Measurements from ENCODE around the gene SDC1.

The SDC1 gene

DNA sequence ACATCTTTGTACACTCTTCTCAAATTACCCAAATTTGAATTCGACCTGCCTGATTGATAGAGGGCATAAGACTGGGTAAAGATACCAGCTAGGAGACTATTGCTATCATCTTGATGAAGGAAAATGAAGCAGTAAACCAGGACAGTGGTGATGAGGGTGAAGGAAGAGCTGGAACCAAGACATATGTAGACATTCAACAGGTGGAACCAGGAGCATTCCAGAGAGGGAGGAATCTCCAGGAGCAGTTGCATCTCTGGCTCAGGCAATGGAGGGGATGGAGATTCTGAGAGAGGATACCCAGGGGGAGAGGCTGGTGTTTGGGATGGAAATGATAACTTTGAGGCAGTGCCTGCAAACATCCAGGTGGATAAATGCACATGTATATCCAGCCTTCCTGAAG is 41.6 kb downstream of the SDC1 start:
- no peak for DNase-seq (ENCODE audit: low read depth)

DNA sequence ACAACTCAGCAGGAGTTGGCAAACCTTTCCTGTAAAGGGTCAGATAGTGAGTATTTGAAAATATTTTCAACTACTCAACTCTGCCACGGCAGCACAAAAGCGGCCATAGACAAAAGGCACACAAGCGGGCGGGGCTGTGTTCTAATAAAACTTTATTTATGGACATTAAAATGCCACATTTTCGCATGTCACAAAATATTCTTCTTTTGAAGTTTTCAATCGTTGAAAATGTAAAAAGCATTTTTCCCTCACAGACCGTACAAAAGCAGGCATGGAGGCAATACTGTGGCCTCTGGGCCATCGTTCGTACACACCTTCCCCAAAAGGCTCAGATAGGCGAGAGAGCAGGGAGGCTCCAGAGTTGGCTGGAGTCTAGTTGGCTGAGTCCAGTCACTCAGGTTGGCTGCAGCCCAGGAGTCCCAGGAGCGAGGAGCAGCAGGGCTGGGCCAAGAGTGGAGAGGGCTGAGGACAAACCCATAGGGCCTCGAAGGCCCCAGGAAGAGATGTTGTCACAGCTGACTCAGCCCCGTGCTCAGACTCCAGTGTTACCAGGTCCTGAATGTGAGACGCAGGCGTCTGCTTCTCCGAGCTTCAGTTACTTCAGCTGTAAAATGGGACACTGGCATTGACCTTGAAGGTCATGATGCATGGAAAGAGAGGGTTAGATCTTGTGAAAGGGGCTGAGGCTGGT is 42.5 kb downstream of the SDC1 start:
- peak; percentile 80 for DNase-seq (ENCODE audit: low read depth)

DNA sequence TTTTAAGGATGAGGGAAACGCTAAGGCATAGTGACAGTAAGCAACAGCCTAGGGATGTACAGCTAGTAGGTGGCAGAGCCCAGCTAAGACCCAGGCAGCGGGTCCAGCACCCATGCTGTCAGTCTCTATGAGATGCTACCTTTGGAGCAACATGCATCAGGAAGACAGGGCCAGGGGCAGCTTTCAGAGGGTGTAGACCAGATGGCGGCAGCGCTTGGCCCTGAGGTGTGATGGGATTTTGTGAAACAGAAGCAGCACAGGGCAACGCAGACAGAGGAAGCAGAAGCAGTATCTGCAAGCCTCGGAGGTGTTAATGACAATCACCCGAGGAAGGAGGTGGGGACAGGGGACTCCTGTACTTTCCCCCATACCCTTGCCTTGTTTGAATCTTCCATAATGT is 43.2 kb downstream of the SDC1 start:
- no peak for DNase-seq (ENCODE audit: low read depth)

DNA sequence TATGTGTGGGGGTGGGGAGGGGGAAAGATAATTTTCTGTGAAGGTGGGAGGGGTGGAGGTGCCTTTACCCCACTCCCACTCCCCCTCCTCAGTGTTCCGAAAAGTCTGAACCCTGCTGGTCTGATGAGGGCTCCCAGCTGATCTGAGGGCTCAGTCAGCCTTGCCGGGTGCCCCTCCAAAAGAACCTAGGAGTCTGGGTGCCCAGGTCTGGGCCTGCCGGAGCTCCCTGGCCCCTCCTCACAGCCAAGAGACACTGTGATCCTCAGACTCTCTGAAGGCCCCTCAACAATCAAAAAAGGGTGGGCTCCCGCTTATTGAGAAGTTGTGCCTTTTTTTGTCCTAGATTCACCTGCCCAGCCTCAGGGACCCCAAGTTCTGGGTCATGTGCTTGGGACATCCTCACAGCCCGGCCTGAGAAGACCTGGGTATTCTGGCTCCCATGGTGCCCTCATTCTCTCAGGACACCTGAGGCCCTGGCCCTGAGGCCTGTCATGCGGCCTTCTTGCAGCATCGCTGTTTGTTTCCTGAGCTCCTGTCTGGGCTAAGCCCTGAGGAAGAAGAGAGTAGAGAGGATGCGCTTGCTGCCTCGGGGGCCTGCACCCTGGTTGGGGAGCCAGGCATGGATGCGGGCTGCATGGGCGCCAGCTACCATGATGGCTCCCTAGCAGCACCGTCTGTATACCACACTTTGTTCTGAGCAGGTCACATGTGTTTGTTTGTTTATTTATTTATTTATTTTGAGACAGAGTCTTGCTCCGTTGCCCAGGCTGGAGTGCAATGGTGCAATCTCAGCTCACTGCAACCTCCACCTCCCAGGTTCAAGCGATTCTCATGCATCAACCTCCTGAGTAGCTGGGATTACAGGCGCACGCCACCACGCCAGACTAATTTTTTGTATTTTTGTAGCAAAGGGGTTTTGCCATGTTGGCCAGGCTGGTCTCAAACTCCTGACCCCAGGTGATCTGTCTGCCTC is 44.0 kb downstream of the SDC1 start:
- DNase-seq (ENCODE audit: low read depth) = no peak

DNA sequence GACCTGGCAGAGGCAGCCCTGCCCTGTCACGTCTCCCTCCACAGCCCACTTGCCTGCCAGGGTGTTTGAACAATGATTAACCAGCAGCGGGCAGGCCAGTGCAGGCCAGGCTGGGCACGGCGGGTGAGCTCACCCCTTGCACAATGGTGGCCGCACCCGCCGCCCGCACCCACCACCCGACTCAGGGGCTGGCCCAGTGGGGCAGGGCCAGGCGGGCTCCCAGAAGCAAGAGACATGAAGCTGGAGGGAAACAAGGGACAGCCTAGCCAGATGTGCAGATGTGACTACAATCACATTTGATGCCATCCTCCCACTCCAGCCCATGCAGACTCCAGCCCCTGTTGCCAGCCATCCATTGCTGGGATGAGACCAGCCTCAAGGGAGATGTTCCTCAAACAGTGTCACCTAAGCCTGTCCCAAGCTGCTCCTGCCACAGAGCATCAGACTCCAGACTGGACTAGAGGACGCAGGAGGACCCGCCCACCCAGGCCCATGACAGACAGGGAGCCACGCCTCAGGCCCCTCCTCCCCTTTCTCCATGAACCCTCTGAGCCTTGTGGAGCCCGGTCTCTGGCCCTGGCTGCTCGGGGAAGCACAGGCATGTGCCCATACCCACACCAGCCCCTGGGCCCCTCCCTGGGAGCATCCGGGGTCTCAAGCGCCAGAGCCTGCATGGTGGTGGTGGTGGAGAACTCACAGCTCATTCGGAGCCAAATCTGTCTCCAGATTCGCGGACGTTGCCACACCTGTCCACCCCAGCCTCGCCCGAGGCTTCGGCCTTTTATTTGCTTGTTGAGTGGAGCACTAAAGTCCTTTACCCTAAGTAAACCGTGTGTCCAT is 45.0 kb downstream of the SDC1 start:
- DNase-seq (ENCODE audit: low read depth) = no peak

DNA sequence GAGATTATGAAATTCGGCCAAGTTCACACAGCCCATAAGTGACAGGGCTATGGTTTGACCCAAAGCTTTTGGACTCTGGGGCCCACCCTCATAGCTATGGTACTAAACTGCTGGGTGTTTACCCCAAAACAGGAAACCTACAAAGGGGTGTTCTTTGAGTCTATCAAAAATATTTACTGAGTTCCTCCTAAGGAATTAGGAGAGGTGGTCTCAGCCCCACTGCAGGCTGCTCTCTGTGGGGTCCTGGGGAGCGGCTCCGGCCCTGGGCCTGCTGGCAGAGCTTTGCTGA is 45.5 kb downstream of the SDC1 start:
- no peak for DNase-seq (ENCODE audit: low read depth)

DNA sequence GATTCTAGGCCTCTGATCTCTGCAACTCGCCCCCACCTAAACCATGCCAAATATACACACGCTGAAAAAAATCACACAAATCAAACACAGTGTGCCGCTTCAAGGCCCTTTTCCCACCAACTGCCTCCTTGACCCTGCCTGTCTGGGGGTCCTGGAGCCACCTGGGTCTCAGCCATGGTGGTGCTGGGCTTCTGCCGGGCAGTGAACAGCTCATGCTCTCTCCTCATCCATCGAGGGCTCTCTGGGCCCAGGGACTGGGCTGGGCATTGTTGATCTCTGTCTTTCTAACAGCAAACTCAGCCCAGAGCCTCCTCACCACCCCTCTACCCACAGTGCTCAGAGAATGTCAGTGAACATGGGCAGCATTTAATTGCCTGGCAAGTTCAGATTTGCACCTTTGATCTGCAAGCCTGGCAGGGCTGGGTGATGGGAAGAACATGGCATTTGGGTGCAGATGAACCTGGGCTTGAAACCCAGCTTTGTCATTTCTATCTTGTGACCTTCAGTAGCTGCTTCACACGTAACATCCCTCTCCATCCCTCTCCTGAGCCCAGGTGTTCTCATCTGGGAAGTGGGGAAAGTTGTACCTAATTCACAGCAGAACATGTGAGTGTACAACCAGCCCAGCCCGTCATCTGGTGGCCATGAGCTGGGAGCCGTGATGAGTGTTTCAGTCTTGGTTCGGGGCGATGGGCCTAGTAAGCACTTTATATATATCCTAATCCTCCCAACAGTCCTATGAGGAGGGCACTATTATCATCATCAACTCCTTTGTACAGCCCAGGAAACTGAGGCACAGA is 46.1 kb downstream of the SDC1 start:
- DNase-seq (ENCODE audit: low read depth) = no peak

DNA sequence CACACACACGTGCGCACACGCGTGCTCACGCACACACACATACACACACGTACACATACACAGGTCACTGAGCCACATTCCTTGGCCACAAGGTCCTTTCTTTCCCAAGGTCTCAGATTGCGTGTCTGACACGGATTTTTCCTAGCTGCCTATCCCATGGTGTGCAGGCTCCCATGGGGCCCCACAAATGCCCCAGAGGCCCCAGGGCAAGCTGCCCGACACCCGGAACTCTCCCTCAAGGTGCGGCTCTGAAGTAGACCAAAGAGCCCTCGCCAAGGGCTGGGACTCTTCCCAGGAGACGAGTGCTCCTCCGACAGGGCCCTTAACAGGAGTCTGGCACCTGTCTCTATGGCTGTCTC is 46.7 kb downstream of the SDC1 start:
- DNase-seq (ENCODE audit: low read depth) = no peak

DNA sequence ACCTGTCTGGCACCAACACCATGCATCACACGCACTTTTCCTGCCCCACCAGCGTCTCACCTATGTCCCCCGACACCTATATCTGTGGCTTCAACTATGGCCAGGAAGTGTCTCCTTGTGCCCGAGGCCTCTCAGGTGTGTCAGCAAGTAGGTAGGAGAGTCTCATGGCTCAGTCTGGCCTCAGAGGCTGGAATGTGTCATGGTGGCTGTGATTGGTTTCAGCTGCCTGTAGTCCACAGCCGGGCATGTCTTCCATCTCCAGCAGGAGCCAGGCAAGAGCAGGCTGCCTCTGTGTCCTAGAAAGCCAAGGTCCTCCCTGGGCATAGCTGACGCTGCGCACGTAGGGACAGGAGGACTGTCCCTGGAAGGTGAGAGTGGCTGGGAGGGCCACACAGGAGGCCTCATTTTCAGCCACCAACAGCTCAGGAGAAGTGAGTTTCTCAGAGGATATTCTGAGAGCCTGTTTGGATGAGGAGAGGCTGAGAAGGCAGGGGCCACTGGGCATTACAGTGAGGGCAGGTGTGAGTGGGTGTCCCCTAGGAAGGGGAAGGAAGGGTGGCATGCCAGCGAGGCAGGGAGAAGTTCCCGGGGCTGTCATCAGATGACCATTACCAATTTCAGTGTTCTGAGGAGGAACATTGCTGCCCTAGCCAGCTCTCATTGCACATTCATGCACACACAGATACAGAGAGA is 47.2 kb downstream of the SDC1 start:
- no peak for DNase-seq (ENCODE audit: low read depth)

DNA sequence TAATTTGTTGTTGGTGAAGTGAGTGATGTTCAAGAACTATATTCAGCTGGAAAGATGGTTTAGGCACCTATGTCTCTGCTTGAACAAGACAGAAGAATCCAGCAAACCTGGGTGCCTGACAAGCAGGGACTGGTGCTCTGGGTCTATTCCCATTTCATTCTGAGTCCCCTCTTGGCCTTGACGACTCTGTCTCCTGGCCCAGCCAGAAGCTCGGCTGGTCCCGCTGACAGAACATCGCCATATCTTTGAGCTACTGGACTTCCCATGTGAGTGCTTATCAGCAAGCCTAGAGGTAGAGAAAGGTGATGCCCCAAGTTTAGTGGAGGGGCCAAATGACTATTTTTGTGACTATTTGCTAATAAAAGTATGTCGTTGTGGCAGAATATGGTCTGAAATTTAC is 48.2 kb downstream of the SDC1 start:
- no peak for DNase-seq (ENCODE audit: low read depth)

DNA sequence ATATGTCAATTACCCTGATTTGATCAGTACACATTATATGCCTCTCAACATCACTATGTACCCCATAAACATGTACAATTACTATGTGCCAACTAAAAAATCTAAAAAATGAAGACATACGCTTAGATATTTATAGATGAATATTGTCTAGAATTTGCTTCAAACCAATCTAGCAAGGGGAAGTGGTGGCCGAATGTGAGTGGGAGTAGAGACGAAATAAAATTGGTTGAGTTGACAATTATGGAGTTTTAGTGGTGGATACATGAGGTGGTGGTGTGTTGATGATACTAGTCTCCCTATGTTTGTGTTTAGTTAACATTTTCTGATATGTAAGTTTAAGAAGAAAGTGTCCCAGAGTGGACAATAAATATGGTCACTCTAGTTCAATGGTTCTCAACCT is 49.0 kb downstream of the SDC1 start:
- no peak for DNase-seq (ENCODE audit: low read depth)

DNA sequence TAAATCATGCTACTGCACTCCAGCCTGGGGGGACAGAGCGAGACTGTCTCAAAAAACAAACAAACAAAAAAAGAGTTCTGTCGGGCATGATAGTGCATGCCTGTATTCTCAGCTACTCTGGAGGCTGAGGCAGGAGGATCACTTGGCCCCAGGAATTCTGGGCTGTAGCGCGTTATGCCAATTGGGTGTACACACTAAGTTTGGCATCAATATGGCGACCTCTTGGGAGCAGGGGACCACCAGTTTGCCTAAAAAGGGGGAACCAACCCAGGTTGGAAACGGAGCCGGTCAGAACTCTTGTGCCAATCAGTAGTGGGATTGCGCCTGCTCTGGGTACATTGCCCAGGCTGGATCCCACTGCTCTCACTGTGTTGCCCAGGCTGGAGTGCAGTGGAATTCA is 49.7 kb downstream of the SDC1 start:
- DNase-seq (ENCODE audit: low read depth) = no peak

DNA sequence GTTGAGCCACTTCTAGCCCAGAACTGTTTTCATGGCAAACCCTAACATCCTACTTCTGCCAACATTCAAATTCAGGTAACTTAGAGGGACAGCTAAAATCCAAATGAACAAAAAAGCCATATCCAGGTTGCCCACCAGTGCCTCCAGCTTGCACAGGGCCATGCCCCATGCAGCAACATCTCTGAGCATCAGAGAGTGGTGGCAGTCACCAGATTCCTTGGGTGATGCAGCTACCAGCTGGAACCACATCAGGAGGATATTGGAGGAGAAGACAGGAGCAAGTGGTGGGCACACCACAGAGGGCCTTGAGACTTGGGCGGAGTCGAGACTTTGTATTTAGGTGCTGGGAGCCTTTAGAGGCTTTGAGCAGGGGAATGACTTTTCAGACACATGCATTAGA is 50.5 kb downstream of the SDC1 start:
- no peak for DNase-seq (ENCODE audit: low read depth)

DNA sequence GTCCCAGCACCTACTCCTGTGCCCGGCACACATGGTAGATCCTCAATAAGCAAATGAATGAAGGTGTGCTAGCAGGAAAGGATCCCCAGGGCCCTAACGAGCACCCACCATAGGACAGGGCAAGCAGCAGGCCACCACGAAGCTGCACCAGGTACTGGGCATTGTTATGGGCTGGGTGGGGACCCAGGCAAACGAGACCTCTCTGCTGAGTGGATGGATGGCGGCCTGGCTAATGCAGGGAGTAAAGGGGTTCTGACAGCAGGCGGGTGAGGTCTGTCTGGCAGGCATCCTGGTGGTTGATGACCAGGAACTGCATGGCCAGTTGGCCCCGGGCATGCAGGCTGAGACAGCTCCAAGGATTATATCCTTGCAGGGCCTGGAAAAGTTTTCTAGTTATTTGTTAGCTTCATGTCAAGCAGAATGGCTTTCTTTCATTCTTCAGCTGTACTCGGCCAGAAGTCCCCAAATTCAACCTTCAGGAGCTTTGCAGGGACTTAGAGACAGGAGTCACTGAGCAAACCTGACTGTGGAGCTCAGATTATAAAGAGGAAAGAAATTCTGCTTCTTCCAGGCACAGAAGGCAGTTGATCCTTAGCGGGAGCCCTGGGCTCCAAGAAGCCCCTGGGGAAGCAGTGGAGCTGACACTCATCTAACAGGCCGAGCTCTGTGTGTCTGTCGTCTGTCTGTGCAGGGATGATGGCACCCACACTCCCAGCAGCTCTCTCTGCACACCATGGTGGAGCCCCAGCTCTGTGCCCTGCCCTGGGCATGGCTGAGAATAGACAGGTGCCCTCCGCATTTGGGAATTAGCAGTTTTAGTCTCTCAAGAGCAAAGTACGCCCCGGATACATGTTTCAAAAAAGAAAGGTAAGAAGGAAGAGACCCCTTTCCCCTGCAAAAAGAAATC is 51.2 kb downstream of the SDC1 start:
- DNase-seq (ENCODE audit: low read depth) = no peak

DNA sequence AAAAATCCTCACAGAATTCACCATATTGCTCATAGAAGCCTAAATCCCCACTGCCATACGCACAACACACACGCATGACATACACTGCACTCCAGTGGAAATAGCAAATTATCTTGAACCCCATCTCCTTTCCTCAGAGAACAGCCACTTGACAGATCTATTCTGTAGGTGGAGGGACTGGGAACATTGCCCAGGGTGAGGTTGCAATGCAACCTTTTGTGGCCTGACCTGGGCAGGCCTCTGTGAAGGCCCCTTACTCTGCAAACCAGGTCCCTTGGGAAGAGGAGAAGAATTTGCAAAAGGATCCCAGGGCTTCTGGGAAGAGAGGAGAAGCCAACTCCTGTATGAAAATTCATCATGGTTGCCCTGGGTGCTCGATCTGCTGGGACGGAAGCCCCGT is 51.9 kb downstream of the SDC1 start:
- DNase-seq (ENCODE audit: low read depth) = no peak

DNA sequence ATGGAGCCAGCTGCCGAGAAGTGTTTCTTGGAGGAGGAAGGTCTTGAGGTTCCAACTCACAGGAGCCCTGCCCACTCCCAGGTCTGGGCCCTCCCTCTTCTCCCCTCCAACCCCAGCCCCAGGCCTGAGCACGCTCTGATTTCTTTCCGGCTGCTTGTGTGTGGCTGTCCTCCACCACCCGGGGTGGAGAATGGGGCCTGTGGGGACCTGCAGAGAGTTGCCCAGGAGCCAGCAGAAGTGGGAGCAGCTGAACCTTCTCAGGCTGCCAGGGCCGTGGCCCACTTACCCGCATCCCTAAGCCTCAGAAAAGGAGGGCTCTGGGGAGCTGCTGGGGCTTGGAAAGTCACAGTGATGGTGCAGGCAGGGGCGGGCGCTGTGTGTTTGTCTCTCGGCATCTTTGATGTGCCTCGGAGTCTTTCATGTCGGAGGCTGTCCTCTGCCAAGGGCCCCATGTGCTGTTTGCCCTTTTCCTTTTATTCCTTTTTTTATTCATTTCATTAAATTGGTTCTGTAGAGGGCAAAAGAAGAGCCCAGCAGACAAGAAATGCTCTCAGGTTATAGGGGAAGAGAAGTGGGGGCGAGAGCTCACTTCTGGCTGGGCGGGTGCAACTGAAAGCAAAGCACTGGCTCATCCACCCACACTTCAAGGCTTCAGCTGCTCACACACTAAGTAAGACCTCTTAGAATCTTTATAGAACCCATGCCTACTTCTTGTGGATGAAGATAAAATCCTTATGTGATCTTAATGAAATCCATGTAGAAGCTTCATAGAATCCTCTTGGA is 52.5 kb downstream of the SDC1 start:
- DNase-seq (ENCODE audit: low read depth) = no peak

DNA sequence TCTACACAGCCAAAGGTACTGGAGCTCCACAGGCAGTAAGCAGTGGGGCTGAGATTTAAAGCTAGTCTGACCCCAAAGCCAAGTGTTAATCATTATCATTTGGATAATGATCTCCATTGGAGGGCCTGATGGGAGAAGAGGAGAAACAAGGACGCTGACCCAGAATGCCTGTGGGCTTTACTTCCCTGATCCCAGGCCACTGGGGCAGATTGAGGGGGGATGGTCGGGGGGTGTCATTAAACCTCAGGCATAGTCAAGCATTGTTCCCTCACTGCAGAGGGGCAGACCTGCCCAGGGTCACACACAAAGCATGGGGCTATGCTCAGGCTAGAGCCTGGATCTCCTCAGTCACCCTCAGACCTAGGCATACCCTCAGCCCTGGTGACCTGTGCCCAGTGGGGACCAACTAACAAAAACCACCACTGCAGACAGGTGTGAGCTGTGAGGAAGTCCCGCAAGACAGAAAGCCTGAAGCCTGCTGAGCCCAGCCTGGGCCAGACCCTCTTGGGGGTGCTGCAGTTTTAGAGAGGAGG is 53.4 kb downstream of the SDC1 start:
- DNase-seq (ENCODE audit: low read depth) = no peak

DNA sequence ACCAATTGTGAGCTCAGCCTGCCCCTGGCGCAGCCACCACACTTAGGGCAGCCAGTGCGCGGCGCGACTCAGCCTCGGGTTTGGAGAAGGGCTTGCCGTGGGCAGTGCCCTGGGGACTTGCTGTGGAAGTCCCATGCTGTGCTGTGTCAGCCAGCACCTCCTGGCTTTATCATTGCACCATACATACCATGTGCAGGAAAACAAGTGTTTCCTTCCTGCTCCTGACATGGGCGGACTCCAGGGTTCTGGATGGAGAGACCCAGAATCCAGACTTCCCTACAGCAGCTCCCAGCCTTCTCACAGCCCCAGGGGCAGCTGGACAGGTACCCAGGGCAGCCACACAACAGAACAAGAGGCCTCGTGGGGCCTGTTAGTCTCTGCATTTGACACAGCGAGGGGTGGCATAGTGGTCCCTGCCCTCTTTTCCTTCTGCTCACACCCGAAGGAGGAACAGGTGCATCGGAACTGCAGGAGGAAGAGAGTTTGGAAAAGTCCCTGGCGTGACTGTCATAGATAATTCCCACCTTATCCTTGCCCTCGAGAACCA is 54.2 kb downstream of the SDC1 start:
- no peak for DNase-seq (ENCODE audit: low read depth)
